Neural cell (in vitro differentiated cells): ENCODE measurements around the gene NCAPH2.

ENCODE experiments used
- EP300 ChIP-seq: fragments of 450-650 bp; conservative IDR thresholded peaks from 2 replicates; pipeline ENCODE4 v1.6.1; 2014; ENCODE audit warnings: antibody characterized with exemption, mild to moderate bottlenecking, moderate library complexity; ENCODE audit not compliant: poor library complexity, severe bottlenecking
- TF ChIP-seq, protein P1 (sequence below): fragments of 450-650 bp; IDR thresholded peaks from 2 replicates; pipeline ENCODE4 v1.5.1; 2014; ENCODE audit warnings: antibody characterized with exemption, mild to moderate bottlenecking, moderate library complexity; ENCODE audit not compliant: poor library complexity, severe bottlenecking

DNA sequence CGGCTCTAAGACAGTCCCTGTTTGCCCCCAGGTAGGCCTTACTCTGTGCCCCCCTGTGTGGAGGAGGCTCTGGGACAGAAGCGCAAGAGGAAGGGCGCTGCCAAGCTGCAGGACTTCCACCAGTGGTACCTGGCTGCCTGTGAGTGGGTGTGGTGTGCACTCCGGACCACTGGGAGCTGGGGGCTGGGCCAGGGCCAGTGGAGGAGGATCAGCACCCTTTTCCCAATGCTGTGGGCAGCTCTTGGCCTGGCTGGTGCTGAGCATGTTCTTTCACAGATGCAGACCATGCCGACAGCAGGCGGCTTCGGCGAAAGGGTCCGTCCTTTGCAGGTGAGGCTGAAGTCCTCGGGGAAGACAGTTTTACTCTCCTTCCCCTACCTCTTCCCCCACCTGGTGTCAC lies 13.7 kb downstream of the NCAPH2 start:
- TF ChIP-seq, protein P1, sequence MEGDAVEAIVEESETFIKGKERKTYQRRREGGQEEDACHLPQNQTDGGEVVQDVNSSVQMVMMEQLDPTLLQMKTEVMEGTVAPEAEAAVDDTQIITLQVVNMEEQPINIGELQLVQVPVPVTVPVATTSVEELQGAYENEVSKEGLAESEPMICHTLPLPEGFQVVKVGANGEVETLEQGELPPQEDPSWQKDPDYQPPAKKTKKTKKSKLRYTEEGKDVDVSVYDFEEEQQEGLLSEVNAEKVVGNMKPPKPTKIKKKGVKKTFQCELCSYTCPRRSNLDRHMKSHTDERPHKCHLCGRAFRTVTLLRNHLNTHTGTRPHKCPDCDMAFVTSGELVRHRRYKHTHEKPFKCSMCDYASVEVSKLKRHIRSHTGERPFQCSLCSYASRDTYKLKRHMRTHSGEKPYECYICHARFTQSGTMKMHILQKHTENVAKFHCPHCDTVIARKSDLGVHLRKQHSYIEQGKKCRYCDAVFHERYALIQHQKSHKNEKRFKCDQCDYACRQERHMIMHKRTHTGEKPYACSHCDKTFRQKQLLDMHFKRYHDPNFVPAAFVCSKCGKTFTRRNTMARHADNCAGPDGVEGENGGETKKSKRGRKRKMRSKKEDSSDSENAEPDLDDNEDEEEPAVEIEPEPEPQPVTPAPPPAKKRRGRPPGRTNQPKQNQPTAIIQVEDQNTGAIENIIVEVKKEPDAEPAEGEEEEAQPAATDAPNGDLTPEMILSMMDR = no peak
- TF ChIP-seq EP300 = no peak
